HepG2 (cell line): ENCODE data around the gene HPCAL1. TPM values are rescaled to one million over a fixed set of nuclear protein-coding genes. Genes with fewer than 3 reads are reported as not detected.

Experiments used
- AGO1 ChIP-seq: fragments of 200-400 bp; formaldehyde crosslinking; IDR thresholded peaks from 2 replicates; pipeline ENCODE4 v1.6.1; 2017; ENCODE audit warnings: mild to moderate bottlenecking, low read depth, low read length, moderate library complexity; ENCODE audit not compliant: poor library complexity, severe bottlenecking
- CBX5 ChIP-seq: sonication (generic); formaldehyde crosslinking; IDR thresholded peaks from 2 replicates; pipeline ENCODE4 v1.4.0; 2020; ENCODE audit warnings: missing genetic modification reagents, borderline replicate concordance
- DPF2 ChIP-seq: sonication (generic); formaldehyde crosslinking; IDR thresholded peaks from 2 replicates; pipeline ENCODE4 v1.4.0; 2020; ENCODE audit warnings: mild to moderate bottlenecking, low read depth, missing genetic modification reagents, borderline replicate concordance
- FLYWCH1 ChIP-seq: sonication (generic); formaldehyde crosslinking; IDR thresholded peaks from 2 replicates; pipeline ENCODE4 v1.8.1; 2023; ENCODE audit warnings: mild to moderate bottlenecking, missing genetic modification reagents
- GZF1 ChIP-seq: sonication (generic); formaldehyde crosslinking; IDR thresholded peaks from 2 replicates; pipeline ENCODE4 v1.5.1; 2020; ENCODE audit warnings: mild to moderate bottlenecking, missing genetic modification reagents
- KMT2A ChIP-seq: sonication (generic); formaldehyde crosslinking; IDR thresholded peaks from 2 replicates; pipeline ENCODE4 v1.4.0; 2020; ENCODE audit warnings: missing genetic modification reagents
- MAF1 ChIP-seq: sonication (generic); formaldehyde crosslinking; IDR thresholded peaks from 2 replicates; pipeline ENCODE4 v1.5.0; 2020; ENCODE audit warnings: missing genetic modification reagents, borderline replicate concordance
- MAFG ChIP-seq: sonication (generic); formaldehyde crosslinking; IDR thresholded peaks from 2 replicates; pipeline ENCODE4 v1.5.1; 2020; ENCODE audit warnings: mild to moderate bottlenecking, missing genetic modification reagents
- NRL ChIP-seq: sonication (generic); formaldehyde crosslinking; IDR thresholded peaks from 2 replicates; pipeline ENCODE4 v1.5.0; 2020; ENCODE audit warnings: missing genetic modification reagents, mild to moderate bottlenecking, moderate library complexity, borderline replicate concordance
- TEAD2 ChIP-seq: sonication (generic); formaldehyde crosslinking; IDR thresholded peaks from 2 replicates; pipeline ENCODE4 v1.9.0; 2021; ENCODE audit warnings: missing genetic modification reagents
- TFAP4 ChIP-seq: sonication (generic); IDR thresholded peaks from 2 replicates; pipeline ENCODE4 v1.6.1; 2016; ENCODE audit warnings: low read depth, borderline replicate concordance
- THAP11 ChIP-seq: IDR thresholded peaks from 2 replicates; pipeline ENCODE4 v1.6.1; 2016; ENCODE audit warnings: missing biosample characterization, missing genetic modification reagents
- ZFP36L2 ChIP-seq: sonication (generic); formaldehyde crosslinking; IDR thresholded peaks from 2 replicates; pipeline ENCODE4 v1.4.0; 2020; ENCODE audit warnings: missing genetic modification reagents
- ZKSCAN5 ChIP-seq: sonication (generic); formaldehyde crosslinking; IDR thresholded peaks from 2 replicates; pipeline ENCODE4 v1.5.1; 2020; ENCODE audit warnings: mild to moderate bottlenecking, missing genetic modification reagents
- ZNF124 ChIP-seq: sonication (generic); formaldehyde crosslinking; IDR thresholded peaks from 2 replicates; pipeline ENCODE4 v1.4.0; 2020; ENCODE audit warnings: missing genetic modification reagents
- ZNF274 ChIP-seq: sonication (generic); formaldehyde crosslinking; IDR thresholded peaks from 2 replicates; pipeline ENCODE4 v1.5.1; 2020; ENCODE audit warnings: mild to moderate bottlenecking, missing genetic modification reagents
- ZNF550 ChIP-seq: sonication (generic); formaldehyde crosslinking; IDR thresholded peaks from 2 replicates; pipeline ENCODE4 v1.4.0; 2020; ENCODE audit warnings: mild to moderate bottlenecking, missing genetic modification reagents, borderline replicate concordance
- ZNF770 ChIP-seq: sonication (generic); formaldehyde crosslinking; IDR thresholded peaks from 2 replicates; pipeline ENCODE4 v1.5.0; 2020; ENCODE audit warnings: mild to moderate bottlenecking, missing genetic modification reagents
- ZNF775 ChIP-seq: sonication (generic); formaldehyde crosslinking; IDR thresholded peaks from 2 replicates; pipeline ENCODE4 v1.4.0; 2020; ENCODE audit warnings: missing genetic modification reagents, mild to moderate bottlenecking, moderate library complexity, borderline replicate concordance
- ZNF780A ChIP-seq: sonication (generic); formaldehyde crosslinking; IDR thresholded peaks from 2 replicates; pipeline ENCODE4 v1.8.0; 2022; ENCODE audit warnings: mild to moderate bottlenecking, missing genetic modification reagents, moderate library complexity
- polyA plus RNA-seq, 8 experiments: library from polyadenylated mRNA; depleted of rRNA in 3 of 8; stranded (reverse) in 7 of 8; unstranded in 1 of 8; fragments of >200 nt; fragmentation: Illumina TruSeq in 4 of 8; extraction: Trizol in 4 of 8; gene quantifications; 2 replicates each; pipeline versions ENCODE4 v1.2.1 to v1.2.3, GENCODE V29; 2011 to 2016; ENCODE audit warnings: low read depth in 4 of 8, missing spikeins in 1 of 8, mixed read lengths in 1 of 8; ENCODE audit not compliant: insufficient read depth in 1 of 8
- total RNA-seq, 5 experiments: library from RNA; depleted of rRNA; stranded (reverse); fragments of >200 nt; fragmentation: Illumina TruSeq; extraction: Trizol; gene quantifications; 2 replicates each; pipeline ENCODE4 v1.2.3, GENCODE V29; 2016; ENCODE audit warnings: low read depth in 1 of 5
- TF ChIP-seq, protein P1 (sequence below): sonication (generic); formaldehyde crosslinking; conservative IDR thresholded peaks from 2 replicates; pipeline ENCODE4 v1.8.1; 2023; ENCODE audit warnings: missing genetic modification reagents
- TF ChIP-seq, protein P2 (sequence below): sonication (generic); formaldehyde crosslinking; IDR thresholded peaks from 2 replicates; pipeline ENCODE4 v1.8.0; 2022; ENCODE audit warnings: missing genetic modification reagents, mild to moderate bottlenecking, borderline replicate concordance
- TF ChIP-seq, protein P3 (sequence below): sonication (generic); formaldehyde crosslinking; IDR thresholded peaks from 2 replicates; pipeline ENCODE4 v1.8.1; 2023; ENCODE audit warnings: mild to moderate bottlenecking, missing genetic modification reagents
- TF ChIP-seq, protein P4 (sequence below): sonication (generic); formaldehyde crosslinking; IDR thresholded peaks from 2 replicates; pipeline ENCODE4 v1.5.0; 2020; ENCODE audit warnings: missing genetic modification reagents

The HPCAL1 gene
- total and polyA plus RNA-seq, 2 of the 13 experiments (the other 11 are each of a cell fraction or from before 2014, with no cell fraction given): 29.5 to 29.9 TPM

- TF ChIP-seq ZFP36L2 (CRISPR knock-in tag): no peak
- TF ChIP-seq TFAP4: peak; percentile 50; the same call in 1 of the 2 replicates
- TF ChIP-seq, protein P1, sequence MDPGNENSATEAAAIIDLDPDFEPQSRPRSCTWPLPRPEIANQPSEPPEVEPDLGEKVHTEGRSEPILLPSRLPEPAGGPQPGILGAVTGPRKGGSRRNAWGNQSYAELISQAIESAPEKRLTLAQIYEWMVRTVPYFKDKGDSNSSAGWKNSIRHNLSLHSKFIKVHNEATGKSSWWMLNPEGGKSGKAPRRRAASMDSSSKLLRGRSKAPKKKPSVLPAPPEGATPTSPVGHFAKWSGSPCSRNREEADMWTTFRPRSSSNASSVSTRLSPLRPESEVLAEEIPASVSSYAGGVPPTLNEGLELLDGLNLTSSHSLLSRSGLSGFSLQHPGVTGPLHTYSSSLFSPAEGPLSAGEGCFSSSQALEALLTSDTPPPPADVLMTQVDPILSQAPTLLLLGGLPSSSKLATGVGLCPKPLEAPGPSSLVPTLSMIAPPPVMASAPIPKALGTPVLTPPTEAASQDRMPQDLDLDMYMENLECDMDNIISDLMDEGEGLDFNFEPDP (CRISPR knock-in tag): no peak
- TF ChIP-seq ZNF780A: no peak
- TF ChIP-seq NRL (CRISPR knock-in tag): peak; percentile 25; the same call in 1 of the 2 replicates
- TF ChIP-seq MAF1 (CRISPR knock-in tag): no peak
- TF ChIP-seq AGO1: no peak
- TF ChIP-seq CBX5: no peak
- TF ChIP-seq FLYWCH1 (CRISPR knock-in tag): no peak
- TF ChIP-seq THAP11 (CRISPR knock-in tag): no peak
- TF ChIP-seq ZKSCAN5 (CRISPR knock-in tag): no peak
- no peak for TF ChIP-seq KMT2A (CRISPR knock-in tag)
- TF ChIP-seq, protein P2, sequence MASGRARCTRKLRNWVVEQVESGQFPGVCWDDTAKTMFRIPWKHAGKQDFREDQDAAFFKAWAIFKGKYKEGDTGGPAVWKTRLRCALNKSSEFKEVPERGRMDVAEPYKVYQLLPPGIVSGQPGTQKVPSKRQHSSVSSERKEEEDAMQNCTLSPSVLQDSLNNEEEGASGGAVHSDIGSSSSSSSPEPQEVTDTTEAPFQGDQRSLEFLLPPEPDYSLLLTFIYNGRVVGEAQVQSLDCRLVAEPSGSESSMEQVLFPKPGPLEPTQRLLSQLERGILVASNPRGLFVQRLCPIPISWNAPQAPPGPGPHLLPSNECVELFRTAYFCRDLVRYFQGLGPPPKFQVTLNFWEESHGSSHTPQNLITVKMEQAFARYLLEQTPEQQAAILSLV (CRISPR knock-in tag): no peak
- no peak for TF ChIP-seq ZNF550 (CRISPR knock-in tag)
- TF ChIP-seq ZNF124: no peak
- no peak for TF ChIP-seq ZNF770
- TF ChIP-seq, protein P3, sequence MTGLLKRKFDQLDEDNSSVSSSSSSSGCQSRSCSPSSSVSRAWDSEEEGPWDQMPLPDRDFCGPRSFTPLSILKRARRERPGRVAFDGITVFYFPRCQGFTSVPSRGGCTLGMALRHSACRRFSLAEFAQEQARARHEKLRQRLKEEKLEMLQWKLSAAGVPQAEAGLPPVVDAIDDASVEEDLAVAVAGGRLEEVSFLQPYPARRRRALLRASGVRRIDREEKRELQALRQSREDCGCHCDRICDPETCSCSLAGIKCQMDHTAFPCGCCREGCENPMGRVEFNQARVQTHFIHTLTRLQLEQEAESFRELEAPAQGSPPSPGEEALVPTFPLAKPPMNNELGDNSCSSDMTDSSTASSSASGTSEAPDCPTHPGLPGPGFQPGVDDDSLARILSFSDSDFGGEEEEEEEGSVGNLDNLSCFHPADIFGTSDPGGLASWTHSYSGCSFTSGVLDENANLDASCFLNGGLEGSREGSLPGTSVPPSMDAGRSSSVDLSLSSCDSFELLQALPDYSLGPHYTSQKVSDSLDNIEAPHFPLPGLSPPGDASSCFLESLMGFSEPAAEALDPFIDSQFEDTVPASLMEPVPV: no peak
- no peak for TF ChIP-seq ZNF775
- TF ChIP-seq TEAD2 (CRISPR knock-in tag): no peak
- TF ChIP-seq, protein P4, sequence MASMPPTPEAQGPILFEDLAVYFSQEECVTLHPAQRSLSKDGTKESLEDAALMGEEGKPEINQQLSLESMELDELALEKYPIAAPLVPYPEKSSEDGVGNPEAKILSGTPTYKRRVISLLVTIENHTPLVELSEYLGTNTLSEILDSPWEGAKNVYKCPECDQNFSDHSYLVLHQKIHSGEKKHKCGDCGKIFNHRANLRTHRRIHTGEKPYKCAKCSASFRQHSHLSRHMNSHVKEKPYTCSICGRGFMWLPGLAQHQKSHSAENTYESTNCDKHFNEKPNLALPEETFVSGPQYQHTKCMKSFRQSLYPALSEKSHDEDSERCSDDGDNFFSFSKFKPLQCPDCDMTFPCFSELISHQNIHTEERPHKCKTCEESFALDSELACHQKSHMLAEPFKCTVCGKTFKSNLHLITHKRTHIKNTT (CRISPR knock-in tag): no peak
- TF ChIP-seq GZF1: no peak
- TF ChIP-seq ZNF274 (CRISPR knock-in tag): peak; percentile 63; the same call in 1 of the 2 replicates
- TF ChIP-seq MAFG (CRISPR knock-in tag): 0 out of 2 replicates have a peak, but pooled peaks have one; percentile 16
- TF ChIP-seq DPF2 (CRISPR knock-in tag): no peak
Measured at GRCh38 chr2:10329580-10329879, 26.8 kb downstream of the HPCAL1 start (continued).
